ENCODE results near the gene LGALS9C. TPM values are rescaled to one million over a fixed set of nuclear protein-coding genes. Genes with fewer than 3 reads are reported as not detected.
A peak's percentile ranks its signal among the peaks of the same experiment; 100 is the strongest.
"Not testable (repeated sequence)": the region's sequence is repeated elsewhere in the genome, so short reads cannot be mapped to it uniquely, and the experiment has no call there.

The LGALS9C gene
- polyA plus RNA-seq, 1 donor (not counting 4 experiments of a cell fraction or from before 2014, with no cell fraction given), result 5.7 TPM

- dilution Hi-C loops (cut with MboI; ENCODE audit: extremely low pct_ligation_motif_present, low sequenced_read_pairs); H3K27me3 ChIP-seq (ENCODE audit: control insufficient read depth, extremely low read depth, insufficient read depth, low read length); H2AFZ ChIP-seq (ENCODE audit: control insufficient read depth, low read length); H3K36me3 ChIP-seq (ENCODE audit: control insufficient read depth in 2 of 2, extremely low read depth in 1 of 2, insufficient read depth in 2 of 2, low read length in 2 of 2); H3K27ac ChIP-seq (ENCODE audit: control insufficient read depth, insufficient read depth, low read length); H3K4me1 ChIP-seq (ENCODE audit: control insufficient read depth, extremely low read depth, insufficient read depth, low read length); DNase-seq (ENCODE audit: low read depth, low spot score); H3K9me1 ChIP-seq (ENCODE audit: control insufficient read depth, extremely low read depth, insufficient read depth, low read length); H4K20me1 ChIP-seq (ENCODE audit: control insufficient read depth, extremely low read depth, insufficient read depth, low read length); H3K79me2 ChIP-seq (ENCODE audit: control insufficient read depth, insufficient read depth, low read length); H3K4me3 ChIP-seq (ENCODE audit: control insufficient read depth in 2 of 3, extremely low read depth in 1 of 3, insufficient read depth in 2 of 3, low read depth in 1 of 3, low read length in 3 of 3); H3K9me3 ChIP-seq (ENCODE audit: control insufficient read depth, low read depth, low read length); H3K9ac ChIP-seq (ENCODE audit: control insufficient read depth, extremely low read depth, insufficient read depth, low read length): not testable (repeated sequence)
- peak overlapping the region; percentile 32 for H3K4me2 ChIP-seq (ENCODE audit: control insufficient read depth, extremely low read depth, insufficient read depth, low read depth, low read length)
- peak; percentile 63 for FAIRE-seq
These were observed 8.0 kb upstream of the LGALS9C start for GRCh38 chr17:18468472-18469171.

GRCh38 chr17:18469837-18470236, 6.8 kb upstream of the LGALS9C start:
- H3K4me2 ChIP-seq (ENCODE audit: control insufficient read depth, extremely low read depth, insufficient read depth, low read depth, low read length); H3K9me1 ChIP-seq (ENCODE audit: control insufficient read depth, extremely low read depth, insufficient read depth, low read length); H3K9ac ChIP-seq (ENCODE audit: control insufficient read depth, extremely low read depth, insufficient read depth, low read length); H3K36me3 ChIP-seq (ENCODE audit: control insufficient read depth in 2 of 2, extremely low read depth in 1 of 2, insufficient read depth in 2 of 2, low read length in 2 of 2); H3K27me3 ChIP-seq (ENCODE audit: control insufficient read depth, extremely low read depth, insufficient read depth, low read length); H3K27ac ChIP-seq (ENCODE audit: control insufficient read depth, insufficient read depth, low read length); H2AFZ ChIP-seq (ENCODE audit: control insufficient read depth, low read length); DNase-seq (ENCODE audit: low read depth, low spot score); H3K79me2 ChIP-seq (ENCODE audit: control insufficient read depth, insufficient read depth, low read length); FAIRE-seq; dilution Hi-C loops (cut with MboI; ENCODE audit: extremely low pct_ligation_motif_present, low sequenced_read_pairs); H4K20me1 ChIP-seq (ENCODE audit: control insufficient read depth, extremely low read depth, insufficient read depth, low read length); H3K9me3 ChIP-seq (ENCODE audit: control insufficient read depth, low read depth, low read length); H3K4me1 ChIP-seq (ENCODE audit: control insufficient read depth, extremely low read depth, insufficient read depth, low read length); H3K4me3 ChIP-seq (ENCODE audit: control insufficient read depth in 2 of 3, extremely low read depth in 1 of 3, insufficient read depth in 2 of 3, low read depth in 1 of 3, low read length in 3 of 3): not testable (repeated sequence)

- DNase-seq (ENCODE audit: low read depth, low spot score); H3K27me3 ChIP-seq (ENCODE audit: control insufficient read depth, extremely low read depth, insufficient read depth, low read length); H3K4me3 ChIP-seq (ENCODE audit: control insufficient read depth in 2 of 3, extremely low read depth in 1 of 3, insufficient read depth in 2 of 3, low read depth in 1 of 3, low read length in 3 of 3); H3K4me1 ChIP-seq (ENCODE audit: control insufficient read depth, extremely low read depth, insufficient read depth, low read length); H2AFZ ChIP-seq (ENCODE audit: control insufficient read depth, low read length); H4K20me1 ChIP-seq (ENCODE audit: control insufficient read depth, extremely low read depth, insufficient read depth, low read length); H3K27ac ChIP-seq (ENCODE audit: control insufficient read depth, insufficient read depth, low read length); H3K36me3 ChIP-seq (ENCODE audit: control insufficient read depth in 2 of 2, extremely low read depth in 1 of 2, insufficient read depth in 2 of 2, low read length in 2 of 2); H3K9ac ChIP-seq (ENCODE audit: control insufficient read depth, extremely low read depth, insufficient read depth, low read length); H3K4me2 ChIP-seq (ENCODE audit: control insufficient read depth, extremely low read depth, insufficient read depth, low read depth, low read length); H3K9me3 ChIP-seq (ENCODE audit: control insufficient read depth, low read depth, low read length); H3K9me1 ChIP-seq (ENCODE audit: control insufficient read depth, extremely low read depth, insufficient read depth, low read length); dilution Hi-C loops (cut with MboI; ENCODE audit: extremely low pct_ligation_motif_present, low sequenced_read_pairs); H3K79me2 ChIP-seq (ENCODE audit: control insufficient read depth, insufficient read depth, low read length); FAIRE-seq: not testable (repeated sequence)
These were observed 6.2 kb upstream of the LGALS9C start for GRCh38 chr17:18470345-18470930.

- H3K9ac ChIP-seq (ENCODE audit: control insufficient read depth, extremely low read depth, insufficient read depth, low read length); H3K27me3 ChIP-seq (ENCODE audit: control insufficient read depth, extremely low read depth, insufficient read depth, low read length); H3K27ac ChIP-seq (ENCODE audit: control insufficient read depth, insufficient read depth, low read length); H3K4me2 ChIP-seq (ENCODE audit: control insufficient read depth, extremely low read depth, insufficient read depth, low read depth, low read length); H3K9me1 ChIP-seq (ENCODE audit: control insufficient read depth, extremely low read depth, insufficient read depth, low read length); H2AFZ ChIP-seq (ENCODE audit: control insufficient read depth, low read length); FAIRE-seq; dilution Hi-C loops (cut with MboI; ENCODE audit: extremely low pct_ligation_motif_present, low sequenced_read_pairs); H3K36me3 ChIP-seq (ENCODE audit: control insufficient read depth in 2 of 2, extremely low read depth in 1 of 2, insufficient read depth in 2 of 2, low read length in 2 of 2); DNase-seq (ENCODE audit: low read depth, low spot score); H3K4me1 ChIP-seq (ENCODE audit: control insufficient read depth, extremely low read depth, insufficient read depth, low read length); H3K4me3 ChIP-seq (ENCODE audit: control insufficient read depth in 2 of 3, extremely low read depth in 1 of 3, insufficient read depth in 2 of 3, low read depth in 1 of 3, low read length in 3 of 3); H3K79me2 ChIP-seq (ENCODE audit: control insufficient read depth, insufficient read depth, low read length); H3K9me3 ChIP-seq (ENCODE audit: control insufficient read depth, low read depth, low read length); H4K20me1 ChIP-seq (ENCODE audit: control insufficient read depth, extremely low read depth, insufficient read depth, low read length): not testable (repeated sequence)
These were observed 2.6 kb upstream of the LGALS9C start for GRCh38 chr17:18473967-18474366.

GRCh38 chr17:18474754-18475153, 1.8 kb upstream of the LGALS9C start:
- H4K20me1 ChIP-seq (ENCODE audit: control insufficient read depth, extremely low read depth, insufficient read depth, low read length); DNase-seq (ENCODE audit: low read depth, low spot score); H3K9ac ChIP-seq (ENCODE audit: control insufficient read depth, extremely low read depth, insufficient read depth, low read length); H3K4me1 ChIP-seq (ENCODE audit: control insufficient read depth, extremely low read depth, insufficient read depth, low read length); H3K9me1 ChIP-seq (ENCODE audit: control insufficient read depth, extremely low read depth, insufficient read depth, low read length); H3K27me3 ChIP-seq (ENCODE audit: control insufficient read depth, extremely low read depth, insufficient read depth, low read length); H3K36me3 ChIP-seq (ENCODE audit: control insufficient read depth in 2 of 2, extremely low read depth in 1 of 2, insufficient read depth in 2 of 2, low read length in 2 of 2); dilution Hi-C loops (cut with MboI; ENCODE audit: extremely low pct_ligation_motif_present, low sequenced_read_pairs); H3K4me3 ChIP-seq (ENCODE audit: control insufficient read depth in 2 of 3, extremely low read depth in 1 of 3, insufficient read depth in 2 of 3, low read depth in 1 of 3, low read length in 3 of 3); H2AFZ ChIP-seq (ENCODE audit: control insufficient read depth, low read length); H3K4me2 ChIP-seq (ENCODE audit: control insufficient read depth, extremely low read depth, insufficient read depth, low read depth, low read length); H3K79me2 ChIP-seq (ENCODE audit: control insufficient read depth, insufficient read depth, low read length); H3K27ac ChIP-seq (ENCODE audit: control insufficient read depth, insufficient read depth, low read length); FAIRE-seq; H3K9me3 ChIP-seq (ENCODE audit: control insufficient read depth, low read depth, low read length): not testable (repeated sequence)
